Esophagus muscularis mucosa (tissue), 4 donors: ENCODE data around the gene HEMGN. TPM values are rescaled to one million over a fixed set of nuclear protein-coding genes. Genes with fewer than 3 reads are reported as not detected.

Experiments
- DNase-seq: peaks from one replicate; pipeline ENCODE4 v3.0.0-alpha.2; 2017; ENCODE audit errors: extremely low spot score
- H3K27ac ChIP-seq, 4 donors: fragments of 200-600 bp; sonication (generic); replicated peaks in 1 of 4; 1 replicate in 3 of 4; 2 replicates in 1 of 4; pipeline ENCODE4 v1.5.1; 2016 to 2019; ENCODE audit warnings: mild to moderate bottlenecking in 1 of 4
- H3K27me3 ChIP-seq, 4 donors: fragments of 200-600 bp; sonication (generic); one replicate each; pipeline versions ENCODE4 v1.5.1 to v1.6.0; 2016 to 2019
- H3K36me3 ChIP-seq, 4 donors: fragments of 200-600 bp; sonication (generic); one replicate each; pipeline ENCODE4 v1.5.1; 2016 to 2019
- H3K4me1 ChIP-seq, 4 donors: fragments of 200-600 bp; sonication (generic); one replicate each; pipeline ENCODE4 v1.5.1; 2016 to 2019
- H3K4me3 ChIP-seq, 4 donors: fragments of 200-600 bp; sonication (generic); 1 replicate in 2 of 4; 2 replicates in 2 of 4; pipeline ENCODE4 v1.5.1; 2016 to 2019; ENCODE audit warnings: mild to moderate bottlenecking in 4 of 4, moderate library complexity in 1 of 4
- H3K9me3 ChIP-seq, 4 donors: fragments of 200-600 bp; sonication (generic); 1 replicate in 3 of 4; 2 replicates in 1 of 4; pipeline ENCODE4 v1.5.1; 2016 to 2019
- CTCF ChIP-seq, 3 experiments: fragments of 200-600 bp in 2 of 3; fragments of 450-650 bp in 1 of 3; sonication (generic) in 2 of 3; IDR thresholded peaks; one replicate each; pipeline ENCODE4 v1.5.1; 2017 to 2019; ENCODE audit warnings: antibody characterized with exemption in 3 of 3, mild to moderate bottlenecking in 2 of 3, moderate library complexity in 1 of 3
- EP300 ChIP-seq: sonication (generic); formaldehyde crosslinking; IDR thresholded peaks from one replicate; pipeline ENCODE4 v1.6.1; 2017; ENCODE audit warnings: antibody characterized with exemption
- POLR2A ChIP-seq: fragments of 450-650 bp; IDR thresholded peaks from one replicate; pipeline ENCODE4 v1.6.1; 2017; ENCODE audit warnings: antibody characterized with exemption, moderate library complexity, mild to moderate bottlenecking, low read depth
- POLR2AphosphoS5 ChIP-seq, 2 donors: sonication (generic); formaldehyde crosslinking; IDR thresholded peaks; one replicate each; pipeline ENCODE4 v1.6.1; 2017; ENCODE audit warnings: antibody characterized with exemption in 2 of 2
- WGBS: methylation state at CpG from one replicate; pipeline ENCODE4 v1.1.5; 2018; 5-methylcytosine and 5-hydroxymethylcytosine counted together
- intact Hi-C: fragments of 100-400 bp; cut with DNase I; formaldehyde crosslinking; loops from one replicate; pipeline ENCODE4 v1.15.1; 2023
- total RNA-seq, 4 donors: library from RNA; depleted of rRNA; stranded (reverse); fragments of >200 nt; gene quantifications; one replicate each; pipeline versions ENCODE4 v1.1.0 to v1.2.1, GENCODE V29; 2016

HEMGN gene
- total RNA-seq, 4 donors from 2014 or later = 1.2 TPM; not detected in 3

DNA sequence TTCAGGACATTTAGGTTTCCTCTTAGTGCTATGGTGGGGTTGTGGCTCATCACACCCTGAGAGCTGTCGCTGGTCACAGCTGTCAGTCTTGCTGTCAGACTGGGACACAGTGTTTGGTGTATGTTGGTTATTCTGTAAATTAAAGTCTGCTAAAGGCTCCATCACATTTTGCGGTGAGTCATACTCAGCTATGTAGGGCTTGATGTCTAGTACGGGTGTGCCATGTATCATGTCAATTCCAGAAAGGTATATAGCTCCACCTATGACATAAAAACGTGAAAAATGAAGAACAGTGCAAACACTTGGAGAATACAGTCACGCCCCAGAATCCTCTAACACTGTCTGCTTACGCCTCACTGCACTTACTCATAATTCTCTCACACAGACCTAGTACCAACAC is 27.6 kb downstream of the HEMGN start:
- no peak overlapping the region for H3K27ac ChIP-seq
- H3K27me3 ChIP-seq = no peaks in the 10 kb centered on the region
- no peaks in the 10 kb centered on the region for H3K9me3 ChIP-seq
- DNase-seq = no peak
- intact Hi-C loops = no loop called here
- TF ChIP-seq POLR2AphosphoS5 (IDR thresholded peaks at IDR 0.05) (no peak), CTCF (IDR thresholded peaks at IDR 0.05) (no peak), EP300 (no peak), POLR2A (no peak)
- WGBS = 97% methylated on average over 6 of the region's 6 CpGs
- H3K36me3 ChIP-seq = peaks cover 26 to 89% (median 67%) of the 10 kb centered on the region in 4 donors
- H3K4me3 ChIP-seq = no peak overlapping the region
- peaks cover 7 to 36% (median 16%) of the 10 kb centered on the region in 4 donors for H3K4me1 ChIP-seq

- Histone ChIP-seq H3K27ac (no peak overlapping the region), H3K27me3 (no peaks in the 10 kb centered on the region), H3K4me3 (no peak overlapping the region), H3K9me3 (no peaks in the 10 kb centered on the region), H3K36me3 (peaks cover 26 to 87% (median 71%) of the 10 kb centered on the region in 4 donors), H3K4me1 (peaks cover 7 to 36% (median 16%) of the 10 kb centered on the region in 4 donors)
- WGBS = 100% methylated on average over 1 of the region's 1 CpG
- DNase-seq = no peak
- TF ChIP-seq CTCF (IDR thresholded peaks at IDR 0.05) = no peak
- TF ChIP-seq EP300 = no peak
- no peak for TF ChIP-seq POLR2A
- no peak for TF ChIP-seq POLR2AphosphoS5 (IDR thresholded peaks at IDR 0.05)
- intact Hi-C loops = no loop called here
These were observed 29.3 kb downstream of the HEMGN start for GRCh38 chr9:97908705-97909104.

GRCh38 chr9:97907632-97908031 is 30.3 kb downstream of the HEMGN start:
- H3K36me3 ChIP-seq = peaks cover 29 to 80% (median 67%) of the 10 kb centered on the region in 4 donors
- H3K27me3 ChIP-seq = no peaks in the 10 kb centered on the region
- peak; percentile 14 for DNase-seq
- intact Hi-C loops = no loop called here
- no peak overlapping the region for H3K27ac ChIP-seq
- no peak overlapping the region for H3K4me3 ChIP-seq
- WGBS = 86% methylated on average over 5 of the region's 5 CpGs
- peaks cover 7 to 36% (median 16%) of the 10 kb centered on the region in 4 donors for H3K4me1 ChIP-seq
- TF ChIP-seq EP300 (no peak), CTCF (IDR thresholded peaks at IDR 0.05) (no peak), POLR2A (no peak)
- H3K9me3 ChIP-seq = no peaks in the 10 kb centered on the region

DNA sequence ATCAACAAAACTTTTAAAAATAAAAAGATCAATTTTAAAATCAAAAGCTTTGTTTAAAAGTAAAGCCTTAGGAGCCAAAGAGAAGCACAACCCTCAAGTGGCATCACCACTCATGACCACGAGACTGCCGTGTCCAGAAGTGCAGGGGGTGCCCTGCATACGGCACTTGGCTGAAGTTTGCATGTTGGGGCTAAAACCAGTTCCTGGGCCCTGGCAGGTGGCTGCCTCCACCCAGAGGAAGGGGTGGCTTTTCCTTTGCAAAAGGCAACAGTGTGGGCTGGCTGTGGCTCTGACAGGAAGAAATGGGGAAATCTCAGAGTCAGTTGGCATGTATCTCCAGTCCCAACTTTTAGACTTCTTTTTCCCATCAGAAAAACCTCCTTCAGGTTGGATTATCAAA is 30.9 kb downstream of the HEMGN start:
- Histone ChIP-seq H3K4me3 (no peak overlapping the region), H3K4me1 (peaks cover 7 to 36% (median 16%) of the 10 kb centered on the region in 4 donors), H3K36me3 (peaks cover 23 to 78% (median 62%) of the 10 kb centered on the region in 4 donors), H3K9me3 (no peaks in the 10 kb centered on the region), H3K27me3 (no peaks in the 10 kb centered on the region), H3K27ac (peak overlapping the region in 1 of 4 donors; percentile 20)
- TF ChIP-seq EP300 = no peak
- TF ChIP-seq POLR2AphosphoS5 (IDR thresholded peaks at IDR 0.05) = no peak
- TF ChIP-seq POLR2A = no peak
- no peak for TF ChIP-seq CTCF (IDR thresholded peaks at IDR 0.05)
- 72% methylated on average over 3 of the region's 3 CpGs for WGBS
- DNase-seq = peak; percentile 47
- intact Hi-C loops = no loop called here

GRCh38 chr9:97906236-97906831 is 31.6 kb downstream of the HEMGN start:
- no peak for TF ChIP-seq EP300
- no peak for TF ChIP-seq POLR2A
- TF ChIP-seq CTCF (IDR thresholded peaks at IDR 0.05) = no peak
- no peak for TF ChIP-seq POLR2AphosphoS5 (IDR thresholded peaks at IDR 0.05)
- no peak for DNase-seq
- WGBS = 78% methylated on average over 12 of the region's 12 CpGs
- Histone ChIP-seq H3K9me3 (no peaks in the 10 kb centered on the region), H3K36me3 (peaks cover 20 to 71% (median 55%) of the 10 kb centered on the region in 4 donors), H3K4me3 (no peak overlapping the region), H3K4me1 (peaks cover 7 to 36% (median 16%) of the 10 kb centered on the region in 4 donors), H3K27ac (peak overlapping the region in 2 of 4 donors; percentile 7 to 20), H3K27me3 (no peaks in the 10 kb centered on the region)
- intact Hi-C loops = no loop called here
